ENCODE data around the gene LOXL1.

Gene LOXL1

GRCh38 chr15:73926219-73927002, at the start of gene LOXL1:
TSS of gene LOXL1 (plus strand) at chr15:73926462. CDS start at chr15:73926784, 322 bp downstream.
- FAIRE-seq (no peak), DNase-seq (ENCODE audit: insufficient read length, low spot score) (no peak)
- TF ChIP-seq CTCF (IDR thresholded peaks at IDR 0.05; ENCODE audit: insufficient read depth, missing control alignments), result no peak

- no peak for FAIRE-seq
- DNase-seq (ENCODE audit: insufficient read length, low spot score), result no peak
- TF ChIP-seq CTCF (IDR thresholded peaks at IDR 0.05; ENCODE audit: insufficient read depth, missing control alignments), result no peak
These were observed 46.8 kb upstream of the LOXL1 start for GRCh38 chr15:73879426-73879825.

- FAIRE-seq, result no peak
- DNase-seq (ENCODE audit: insufficient read length, low spot score), result no peak
- no peak for TF ChIP-seq CTCF (IDR thresholded peaks at IDR 0.05; ENCODE audit: insufficient read depth, missing control alignments)
These were observed 44.5 kb upstream of the LOXL1 start for GRCh38 chr15:73881579-73882320.

- no peak for TF ChIP-seq CTCF (IDR thresholded peaks at IDR 0.05; ENCODE audit: insufficient read depth, missing control alignments)
- DNase-seq (ENCODE audit: insufficient read length, low spot score) (no peak), FAIRE-seq (no peak)
These were observed 43.4 kb upstream of the LOXL1 start for GRCh38 chr15:73882761-73883419.

GRCh38 chr15:73884159-73884558, 42.1 kb upstream of the LOXL1 start:
- FAIRE-seq (no peak), DNase-seq (ENCODE audit: insufficient read length, low spot score) (no peak)
- TF ChIP-seq CTCF (IDR thresholded peaks at IDR 0.05; ENCODE audit: insufficient read depth, missing control alignments), result no peak

GRCh38 chr15:73885954-73886700, 40.1 kb upstream of the LOXL1 start:
- DNase-seq (ENCODE audit: insufficient read length, low spot score) (no peak), FAIRE-seq (no peak)
- TF ChIP-seq CTCF (IDR thresholded peaks at IDR 0.05; ENCODE audit: insufficient read depth, missing control alignments), result no peak
